GM21717 (cell line): ENCODE data around the gene EGFL7.

ENCODE experiments used
- ATAC-seq: cut with Tn5 transposase; IDR thresholded peaks from one replicate; pipeline ENCODE4 v1.9.1; 2021; ENCODE audit warnings: mild to moderate bottlenecking, moderate library complexity; ENCODE audit not compliant: unreplicated experiment

The EGFL7 gene

DNA sequence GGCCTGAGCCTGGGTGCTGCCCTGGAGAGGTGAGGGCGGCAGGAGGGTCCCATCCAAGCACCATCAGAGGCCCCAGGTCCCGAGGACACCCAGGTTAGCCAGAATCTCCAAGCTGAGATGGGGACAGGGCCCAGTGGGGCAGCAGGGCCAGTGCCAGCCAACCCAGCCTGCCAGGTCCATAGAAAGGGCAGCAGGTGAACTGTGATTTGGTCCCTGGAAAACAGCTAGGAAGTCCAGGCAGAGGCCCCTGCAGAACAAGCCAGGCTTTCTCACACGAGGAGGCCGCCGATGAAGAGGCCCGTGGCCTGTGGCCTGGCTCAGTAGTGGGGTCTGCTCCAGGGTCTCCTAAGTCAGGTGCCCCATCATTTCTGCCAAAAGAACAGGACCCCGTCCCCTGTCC lies 22.5 kb downstream of the EGFL7 start:
- no peak for ATAC-seq

DNA sequence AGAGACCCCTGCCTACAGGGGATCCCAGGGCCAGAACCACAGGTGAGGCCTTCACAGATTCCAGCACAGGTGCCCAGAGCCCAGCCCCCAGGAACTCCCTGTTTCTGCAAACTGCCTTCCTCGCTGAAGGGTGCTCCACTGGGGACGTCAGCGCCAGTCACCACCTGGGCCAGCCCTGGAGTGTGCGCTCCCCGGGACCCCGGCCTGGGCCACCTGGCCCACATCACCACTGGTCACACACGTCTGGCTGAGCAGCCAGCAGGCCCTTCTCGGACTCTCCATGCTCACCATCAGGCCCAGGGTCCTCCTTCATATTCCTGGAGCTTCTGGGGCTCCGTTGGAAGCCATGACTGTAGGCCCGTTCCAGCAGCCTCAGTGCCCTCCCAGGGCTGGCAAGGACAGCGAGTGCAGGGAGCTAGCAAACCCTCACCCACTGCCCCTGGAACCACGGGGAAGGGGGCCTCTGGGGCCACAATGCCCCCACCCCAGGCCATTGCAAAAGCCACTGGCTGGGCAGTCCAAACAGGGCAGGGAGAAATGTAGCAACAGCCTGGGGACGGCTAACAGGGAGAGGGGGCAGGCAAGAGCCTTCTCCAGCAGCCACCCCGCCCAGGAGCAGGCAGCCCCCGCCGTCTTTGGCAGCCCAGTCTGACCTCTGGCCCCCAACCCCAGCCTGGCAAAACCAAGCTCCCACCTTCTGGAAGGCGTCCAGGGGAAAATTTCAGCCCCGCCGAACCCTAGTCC lies 23.2 kb downstream of the EGFL7 start:
- ATAC-seq, result no peak

DNA sequence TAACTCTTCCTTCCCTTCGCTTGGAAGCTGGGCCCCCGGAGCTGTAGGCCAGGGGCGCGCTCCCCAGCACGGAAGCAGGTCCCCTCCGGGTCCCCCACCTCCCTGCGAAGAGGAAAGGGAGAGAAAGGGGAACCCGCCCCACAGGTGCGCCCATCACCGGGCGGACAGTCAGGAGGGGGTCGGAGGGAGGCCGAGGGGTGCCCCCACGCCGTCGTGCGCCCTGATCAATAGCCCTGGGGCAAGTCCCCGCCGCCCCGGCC lies 23.7 kb downstream of the EGFL7 start:
- no peak for ATAC-seq

DNA sequence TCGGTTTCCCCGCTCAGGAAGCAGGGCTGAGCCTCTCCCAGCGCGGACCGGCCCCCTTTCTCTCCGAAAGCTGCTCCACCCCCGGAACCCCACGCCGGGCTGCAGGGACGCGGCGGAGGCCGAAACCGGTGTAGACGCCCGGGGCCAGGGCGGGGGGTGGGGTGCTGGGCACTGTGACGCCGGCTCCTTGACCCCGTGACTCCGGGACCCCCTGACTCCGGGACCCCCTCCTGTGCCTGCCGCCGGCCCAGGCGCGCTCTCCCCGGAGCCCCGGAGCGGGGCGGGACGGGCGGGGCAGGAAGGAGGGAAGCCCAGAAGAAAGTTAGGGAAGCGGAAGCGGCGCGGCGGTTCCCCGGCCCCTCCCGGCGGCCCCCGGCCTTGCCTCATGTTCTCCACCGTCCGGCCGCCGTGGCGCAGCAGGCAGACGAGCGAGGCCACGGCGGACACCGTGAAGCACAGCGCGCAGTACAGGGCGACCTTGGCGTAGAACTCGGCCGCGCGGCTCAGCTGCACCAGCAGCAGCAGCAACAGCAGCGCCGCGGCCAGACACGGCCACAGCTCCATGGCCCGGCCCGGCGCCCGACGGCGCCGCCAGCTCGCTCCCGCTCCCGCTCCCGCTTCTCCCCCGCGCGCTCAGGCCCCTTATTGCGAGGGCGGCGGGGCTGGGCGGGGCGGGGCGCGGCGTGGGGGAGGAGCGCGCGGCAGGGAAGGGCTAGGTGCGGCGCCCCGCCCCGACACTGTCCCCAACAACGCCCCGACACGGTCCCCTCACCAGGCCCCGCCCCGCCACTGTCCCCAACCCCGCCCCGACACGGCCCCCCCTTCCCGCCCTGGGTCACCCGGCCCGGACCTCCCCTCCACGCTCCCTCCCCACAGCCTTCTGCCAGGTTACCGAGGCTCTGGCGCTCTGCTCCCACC lies 24.3 kb downstream of the EGFL7 start, which contains the start of gene AGPAT2:
TSS of gene AGPAT2 (minus strand) at position 664 of the 918 bp plus-strand sequence. CDS start at position 564, 100 bp downstream.
- no peak for ATAC-seq

DNA sequence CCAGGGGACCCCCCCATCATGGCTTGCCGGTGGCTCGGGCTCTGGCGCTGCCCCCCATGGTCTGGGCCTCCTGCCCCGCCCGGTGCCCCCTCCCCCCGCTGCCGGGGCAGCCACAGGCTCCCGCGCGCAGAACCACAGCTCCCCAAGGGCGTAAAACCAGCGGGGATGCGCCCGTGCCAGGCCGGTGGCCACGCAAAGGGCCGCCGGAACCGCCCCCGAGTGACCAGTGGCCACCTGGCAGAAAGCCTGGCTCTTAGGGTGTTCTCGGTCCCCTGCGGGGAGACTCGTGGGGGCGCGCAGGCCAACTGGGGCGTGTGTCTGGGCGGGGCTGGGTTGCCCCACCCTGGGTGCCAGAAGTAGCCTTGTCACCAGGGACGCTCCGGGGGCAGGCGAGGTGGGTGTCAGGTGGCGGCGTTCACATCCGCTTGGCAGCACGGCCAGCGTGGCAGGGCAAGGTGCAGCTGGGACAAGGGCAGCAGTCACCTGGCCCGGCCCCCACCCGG lies 25.1 kb downstream of the EGFL7 start:
- ATAC-seq, result no peak

DNA sequence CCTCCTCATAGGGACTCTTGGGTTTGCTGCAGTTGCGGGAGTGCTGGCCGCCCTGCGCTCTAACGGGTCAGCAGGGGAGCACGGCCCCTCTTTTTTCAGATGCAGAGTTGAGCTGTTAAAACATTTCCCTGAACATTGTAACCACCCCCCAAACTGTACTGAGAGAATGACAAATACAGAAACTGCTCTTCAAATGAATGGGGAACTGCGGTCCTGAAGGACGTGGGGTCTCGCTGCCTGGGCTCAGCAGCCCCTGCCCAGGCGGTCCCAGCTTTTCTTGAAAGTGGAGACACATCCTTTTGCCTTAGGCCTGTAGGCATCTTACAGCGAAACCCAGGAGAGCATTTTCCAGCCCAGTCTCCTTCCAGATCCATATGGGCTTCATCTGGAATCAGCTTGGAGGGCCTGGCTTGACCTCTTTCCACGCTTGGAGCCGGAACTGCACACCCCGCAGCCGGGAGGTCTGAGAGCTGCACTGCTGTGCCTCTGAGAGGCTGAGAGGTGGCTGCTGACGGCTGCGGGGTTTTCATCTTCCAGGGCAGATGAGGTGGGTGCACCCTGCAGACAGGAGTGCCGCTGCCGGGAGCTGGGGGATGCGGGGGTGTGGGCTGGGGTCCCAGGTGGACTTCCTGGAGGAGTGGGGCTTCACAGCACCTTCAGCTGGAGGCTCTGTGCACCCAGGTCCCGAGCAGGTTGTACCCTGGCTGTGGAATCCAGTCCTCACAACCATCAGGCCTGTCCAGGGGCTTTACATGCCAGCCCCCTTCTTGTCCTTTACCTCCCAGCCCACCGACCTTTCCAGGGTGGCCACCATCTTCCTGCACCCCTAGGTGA lies 25.8 kb downstream of the EGFL7 start:
- ATAC-seq, result no peak

DNA sequence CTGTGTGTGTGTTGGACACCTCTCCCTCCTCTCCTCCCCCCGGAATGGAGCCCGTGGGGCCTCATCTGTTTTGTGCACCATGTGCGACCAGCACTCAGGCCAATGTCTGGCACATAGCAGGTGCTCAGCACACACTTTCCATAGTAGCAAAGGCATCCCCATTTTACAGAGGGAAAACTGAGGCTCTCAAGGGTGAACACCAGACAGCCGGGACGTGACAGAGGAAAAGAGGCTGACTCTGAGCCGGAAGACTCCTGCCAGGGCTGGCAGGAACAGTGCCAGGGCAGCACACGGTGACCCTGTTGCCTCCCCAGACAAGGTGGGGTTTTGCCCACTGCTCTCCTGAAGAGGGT lies 26.4 kb downstream of the EGFL7 start:
- ATAC-seq, result no peak

DNA sequence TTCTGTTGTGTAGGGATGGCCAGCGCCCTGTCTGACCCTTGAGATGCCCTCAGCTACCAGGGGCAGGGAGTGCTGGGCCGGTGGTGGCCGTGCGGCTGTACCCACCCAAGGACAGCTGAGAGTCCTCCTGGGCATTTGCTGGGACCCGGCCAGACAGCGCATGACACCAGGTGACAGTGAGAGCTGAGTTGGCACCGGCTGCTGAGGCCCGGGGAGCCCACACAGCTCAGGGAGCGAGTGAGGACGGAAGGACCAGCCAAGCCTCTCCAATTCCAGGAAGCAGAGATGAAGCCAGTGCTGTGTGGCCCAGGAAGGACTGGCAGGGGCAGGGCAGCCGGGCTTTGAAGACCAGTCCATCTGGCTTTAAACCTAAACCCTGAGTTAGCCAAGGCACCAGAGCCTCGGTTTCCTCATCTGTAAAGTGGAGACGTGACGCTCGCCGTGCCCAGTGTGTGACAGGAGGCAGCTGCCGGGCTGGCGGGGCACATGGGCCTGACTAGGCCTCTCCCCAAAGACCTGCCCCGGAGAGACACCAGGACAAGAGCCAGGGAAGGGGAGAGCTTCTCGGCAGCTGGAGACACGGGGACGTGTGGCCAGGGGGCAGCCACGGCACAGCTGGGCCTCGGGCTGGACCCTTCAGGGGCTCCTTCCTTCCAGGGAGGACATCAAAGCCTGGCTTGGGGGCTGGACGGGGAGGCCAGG lies 27.5 kb downstream of the EGFL7 start:
- no peak for ATAC-seq

DNA sequence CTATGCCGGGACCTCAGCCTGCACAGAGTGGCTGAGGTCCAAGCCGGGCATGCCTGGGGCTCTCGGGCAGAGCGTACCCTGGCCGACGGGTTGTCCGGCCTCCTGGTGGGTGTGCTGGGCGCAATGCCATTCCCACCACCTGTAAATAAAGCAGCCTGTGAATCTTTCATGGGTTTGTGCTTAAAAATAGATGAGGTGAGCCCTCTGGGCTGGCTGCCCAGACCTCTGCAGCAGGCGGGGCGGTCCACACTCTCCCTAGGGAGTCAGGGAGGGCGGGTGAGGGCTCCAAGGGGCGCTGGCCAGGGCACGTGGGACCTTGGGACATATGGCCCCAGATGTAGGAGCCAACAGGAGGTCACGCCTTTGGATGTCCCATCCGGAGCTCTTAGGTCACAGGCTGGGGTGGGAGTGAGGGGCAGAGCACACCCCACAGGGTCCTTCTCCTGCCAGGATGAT lies 28.1 kb downstream of the EGFL7 start:
- ATAC-seq, result no peak

DNA sequence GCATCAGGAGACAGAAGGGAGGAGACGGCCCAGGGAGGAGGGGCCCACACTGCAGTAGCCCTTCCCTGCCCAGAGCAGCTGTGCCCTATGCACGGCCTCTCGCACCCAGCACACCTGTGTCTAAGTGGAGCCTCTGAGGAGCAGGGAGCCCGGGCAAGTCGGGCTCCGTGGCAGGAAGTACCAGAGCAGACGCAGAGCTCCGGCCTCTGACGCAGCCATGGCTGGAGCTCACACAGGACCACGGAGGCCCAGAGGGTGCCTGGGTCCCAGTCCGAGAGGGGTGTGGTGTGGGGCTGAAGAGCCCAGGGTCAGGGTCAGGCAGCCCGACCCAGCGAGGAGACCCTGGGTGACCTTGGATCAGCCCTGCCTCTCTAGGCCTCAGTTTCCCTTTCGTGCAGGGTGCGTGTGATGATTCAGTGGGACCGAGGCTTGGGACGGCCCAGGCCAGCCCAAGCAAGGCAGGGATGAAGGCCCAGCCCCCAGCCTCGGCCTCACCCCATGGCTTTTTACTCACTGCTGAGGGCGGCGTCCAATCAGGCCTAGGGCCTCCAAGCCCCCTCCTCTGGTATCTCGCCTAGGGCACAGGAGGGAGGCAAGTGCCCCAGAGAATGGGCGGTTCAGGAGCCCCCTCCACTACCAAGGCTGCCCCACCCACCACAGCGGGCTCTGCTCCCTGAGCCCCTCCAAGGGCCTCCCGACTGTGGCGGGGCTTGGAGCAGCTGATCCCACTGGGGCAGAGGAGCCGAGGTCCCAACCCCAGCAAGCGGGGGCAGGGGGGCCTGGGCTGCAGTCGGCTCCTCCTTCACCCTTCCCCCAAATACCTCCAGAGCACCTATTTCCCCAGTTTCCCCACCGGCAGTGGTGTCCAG lies 28.8 kb downstream of the EGFL7 start:
- no peak for ATAC-seq

DNA sequence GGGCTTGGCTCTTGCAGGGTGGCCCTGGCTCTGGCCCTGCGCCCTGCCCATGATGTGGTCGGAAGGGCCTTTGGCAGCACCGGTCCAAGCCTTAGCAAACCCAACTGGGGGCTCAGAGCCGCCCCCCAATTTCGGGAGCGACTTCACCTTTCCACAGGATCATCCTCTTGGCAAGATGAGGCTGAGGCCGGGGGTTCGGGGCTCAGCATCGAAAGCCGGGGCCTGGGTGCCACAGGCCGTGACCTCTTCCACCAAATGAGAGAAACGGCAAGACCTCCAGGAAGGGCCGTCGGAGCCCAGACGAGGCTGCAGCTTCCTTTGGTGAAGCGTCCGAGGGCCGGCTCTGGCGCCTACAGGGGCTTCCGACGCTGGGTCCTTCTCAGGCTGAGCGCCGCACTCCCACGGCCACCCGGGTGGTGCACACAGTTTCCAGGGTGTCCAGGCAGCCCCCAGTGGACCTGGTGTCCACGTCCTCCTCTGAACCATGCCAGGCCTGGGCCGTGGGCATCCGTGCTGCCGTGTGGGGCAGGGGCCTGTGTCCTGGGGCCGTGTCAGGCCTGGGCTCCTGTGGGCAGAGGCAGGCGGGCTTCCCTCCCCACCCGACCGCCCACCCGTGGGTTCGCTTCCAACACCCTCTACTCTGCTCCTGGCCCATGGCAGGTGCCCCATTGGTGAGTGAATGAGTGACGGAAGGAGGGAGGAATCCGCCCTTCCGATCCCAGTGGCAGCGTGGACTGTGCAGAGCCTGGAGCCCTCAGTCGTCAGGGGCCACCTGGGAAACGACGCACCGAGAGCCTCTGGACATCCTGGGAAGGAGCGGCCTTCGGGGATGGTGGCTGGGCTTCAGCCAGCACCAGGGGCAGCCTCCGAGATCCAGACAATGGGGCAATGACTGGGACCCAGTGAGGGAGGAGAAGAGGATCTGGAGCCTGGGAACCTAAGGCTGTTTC lies 29.7 kb downstream of the EGFL7 start:
- ATAC-seq, result no peak

DNA sequence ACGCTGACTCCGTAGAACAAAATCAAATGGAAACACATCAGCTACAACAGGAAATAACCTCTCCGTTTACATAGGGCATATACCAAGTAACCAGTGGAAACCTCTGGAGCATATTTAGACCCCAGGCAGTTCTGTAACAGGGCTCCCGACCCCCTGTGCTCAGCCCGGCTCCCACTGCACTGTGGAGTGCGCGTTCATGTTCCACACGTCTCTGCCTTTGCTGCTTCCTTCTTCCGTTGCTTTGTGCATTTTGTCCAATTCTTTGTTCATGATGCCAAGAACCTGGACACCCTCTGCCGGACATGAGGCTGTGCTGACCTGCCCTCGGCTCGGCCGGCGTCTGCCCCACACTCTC lies 30.4 kb downstream of the EGFL7 start:
- no peak for ATAC-seq

DNA sequence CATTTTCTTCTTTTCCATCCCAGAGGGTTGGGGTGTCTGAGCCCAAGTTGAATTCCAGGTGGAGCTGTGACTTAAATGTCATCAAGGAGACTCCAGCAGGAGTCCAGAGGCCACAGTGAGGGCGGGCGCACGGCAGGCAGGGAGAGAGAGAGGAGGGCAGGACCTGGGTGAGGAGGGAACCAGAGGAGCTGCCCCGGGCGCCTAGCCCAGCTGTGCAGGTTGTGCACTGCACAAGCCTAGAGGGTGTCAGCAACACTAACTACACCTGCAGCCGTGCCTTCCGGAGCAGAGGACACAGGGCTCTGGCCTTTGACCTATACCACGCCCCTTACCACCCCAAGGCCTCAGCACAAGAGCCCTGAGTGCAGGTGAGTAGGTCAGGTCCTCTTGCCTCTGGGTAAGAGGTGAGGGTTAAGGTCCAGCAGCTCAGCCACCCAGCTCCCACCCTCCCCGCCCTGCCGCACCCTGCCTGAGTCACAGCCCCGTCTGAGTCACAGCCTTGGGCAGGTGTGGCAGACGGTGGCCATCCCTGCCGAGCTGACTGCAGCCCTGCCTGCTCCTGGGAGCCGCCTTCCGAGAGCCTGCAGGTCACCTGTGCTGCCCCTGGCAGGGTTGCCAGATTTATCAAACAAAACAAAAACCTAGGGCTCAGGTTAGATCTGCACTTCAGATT lies 30.9 kb downstream of the EGFL7 start:
- no peak for ATAC-seq

DNA sequence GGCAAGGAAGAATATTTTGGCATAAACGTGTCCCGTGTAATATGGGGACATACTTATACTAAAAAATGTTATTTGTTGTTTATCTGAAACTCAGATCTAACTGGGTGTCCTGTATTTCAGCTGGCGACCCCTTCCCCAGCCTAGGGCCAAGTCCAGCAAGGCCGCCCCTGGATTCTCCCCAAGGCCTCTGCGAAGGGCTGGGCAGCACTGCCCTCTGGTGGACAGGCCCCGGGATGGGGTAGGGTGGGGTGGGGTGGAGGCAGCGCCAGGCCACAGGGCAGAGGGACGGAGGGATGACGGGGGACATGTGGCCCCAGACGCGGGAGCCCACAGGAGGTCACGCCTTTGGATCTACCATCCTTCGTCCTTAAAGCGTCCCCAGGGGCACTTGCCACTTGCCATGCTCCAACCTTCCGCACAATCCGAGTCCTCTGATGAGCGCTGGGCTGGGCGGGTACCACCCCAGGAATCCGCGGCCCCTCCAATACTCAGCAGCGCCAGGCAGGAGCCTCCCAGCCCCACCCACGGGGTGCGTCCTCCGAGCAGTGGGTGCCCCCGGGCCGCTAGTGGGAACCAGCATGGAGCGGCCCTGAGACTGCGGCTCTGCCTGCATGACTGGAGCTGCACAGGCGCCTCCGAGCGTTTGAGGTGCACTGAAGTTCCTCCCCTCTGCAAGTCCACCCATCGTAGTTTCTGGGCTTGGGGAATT lies 31.6 kb downstream of the EGFL7 start:
- ATAC-seq, result no peak

DNA sequence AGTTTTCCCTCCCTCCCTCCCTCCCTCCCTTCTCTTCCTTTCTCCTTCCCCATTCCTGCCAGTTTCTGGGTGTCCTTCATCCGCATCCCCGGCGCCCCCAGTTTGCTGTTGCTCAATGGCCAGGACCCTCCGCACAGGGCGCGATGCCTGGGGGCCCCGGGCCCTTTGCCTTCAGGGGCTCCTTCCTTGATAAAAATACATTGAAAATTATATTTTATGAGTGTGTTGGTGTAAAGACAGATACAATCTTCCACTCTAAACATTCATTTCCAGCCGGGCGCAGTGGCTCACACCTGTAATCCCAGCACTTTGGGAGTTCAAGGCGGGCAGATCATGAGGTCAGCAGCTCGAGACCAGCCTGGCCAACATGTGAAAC lies 32.1 kb downstream of the EGFL7 start:
- ATAC-seq, result no peak

DNA sequence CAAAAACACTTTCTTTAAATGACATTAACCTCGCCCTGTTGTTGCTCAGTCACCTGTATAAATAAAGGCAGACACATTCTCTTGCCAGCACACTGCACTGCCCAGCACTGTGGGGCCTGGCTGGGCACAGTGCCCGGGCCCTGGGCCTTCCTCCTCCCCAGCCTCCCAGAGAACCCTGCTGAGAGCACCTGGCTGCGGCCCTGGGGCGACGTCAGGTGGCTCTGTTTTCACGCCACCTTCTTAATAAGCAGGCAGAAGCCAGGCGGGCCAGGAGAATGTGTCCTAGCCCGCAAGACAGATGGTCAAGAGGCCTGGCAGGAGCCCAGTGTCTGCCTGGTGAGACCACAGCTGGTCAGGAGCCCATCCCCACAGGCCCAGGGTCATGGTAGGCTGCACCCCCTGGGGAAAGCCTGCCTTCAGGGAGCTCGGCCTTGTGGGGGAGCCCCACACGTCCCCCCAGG lies 32.7 kb downstream of the EGFL7 start:
- ATAC-seq, result no peak

DNA sequence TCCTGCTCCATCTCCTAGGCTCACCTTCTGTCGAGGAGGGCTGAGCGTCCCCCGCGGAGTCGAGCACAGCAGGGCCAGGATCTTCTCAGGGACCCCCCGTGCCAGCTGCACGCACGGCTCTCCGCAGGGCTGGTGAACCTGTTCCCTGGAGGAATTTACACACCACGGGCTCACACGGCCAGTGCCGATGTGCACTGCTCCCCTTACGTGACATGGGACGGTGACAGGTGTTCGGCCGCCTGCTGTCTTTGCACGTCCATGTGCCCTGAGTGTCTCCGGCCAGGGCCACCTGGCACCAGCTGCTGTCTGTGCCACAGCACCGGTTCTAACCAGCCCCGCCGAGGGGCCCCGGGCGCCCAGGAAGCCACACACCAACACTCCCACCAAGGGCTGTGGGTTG lies 33.2 kb downstream of the EGFL7 start:
- ATAC-seq, result no peak
